DND-41 (cell line): ENCODE results near the gene DCAF10.

Experiments used
- EZH2 ChIP-seq: IDR thresholded peaks from 3 replicates; pipeline ENCODE4 v1.6.1; 2012; ENCODE audit warnings: borderline replicate concordance, low read depth, mild to moderate bottlenecking, moderate library complexity, low read length, inconsistent platforms; ENCODE audit not compliant: severe bottlenecking
- TF ChIP-seq, protein P1 (sequence below): IDR thresholded peaks from 2 replicates; pipeline ENCODE4 v1.5.1; 2012; ENCODE audit warnings: borderline replicate concordance, low read length, moderate library complexity, mild to moderate bottlenecking; ENCODE audit not compliant: poor library complexity, severe bottlenecking; ENCODE audit errors: extremely low read depth

DNA sequence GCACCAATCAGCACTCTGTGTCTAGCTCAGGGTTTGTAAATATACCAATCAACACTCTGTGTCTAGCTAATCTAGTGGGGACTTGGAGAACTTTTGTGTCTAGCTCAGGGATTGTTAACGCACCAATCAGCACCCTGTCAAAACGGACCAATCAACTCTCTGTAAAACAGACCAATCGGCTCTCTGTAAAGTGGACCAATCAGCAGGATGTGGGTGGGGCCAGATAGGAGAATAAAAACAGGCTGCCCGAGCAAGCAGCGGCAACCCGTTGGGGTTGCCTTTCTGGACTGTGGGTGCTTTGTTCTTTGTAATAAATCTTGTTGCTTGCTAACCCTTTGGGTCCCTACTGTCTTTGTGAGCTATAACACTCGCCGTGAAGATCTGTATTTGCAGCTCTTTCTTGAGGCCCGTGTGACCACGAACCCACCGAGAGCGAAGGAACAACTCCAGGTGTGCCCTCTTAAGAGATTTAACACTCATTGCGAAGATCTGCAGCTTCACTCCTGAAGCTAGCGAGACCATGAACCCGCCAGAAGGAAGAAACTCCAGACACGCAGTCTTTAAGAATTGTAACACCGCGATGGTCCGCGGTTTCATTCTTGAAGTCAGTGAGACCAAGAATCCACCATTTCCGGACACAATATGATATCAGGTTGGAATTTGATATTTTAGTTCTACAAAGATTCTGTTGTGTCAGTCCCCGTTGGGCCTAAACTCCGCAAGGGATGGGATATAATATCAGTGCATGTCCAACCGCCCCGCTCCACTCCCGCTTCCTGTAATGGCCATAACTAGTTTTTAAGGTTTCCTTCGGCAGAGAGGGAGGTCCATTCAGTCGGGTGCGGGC lies 47.7 kb upstream of the DCAF10 start:
- TF ChIP-seq, protein P1, sequence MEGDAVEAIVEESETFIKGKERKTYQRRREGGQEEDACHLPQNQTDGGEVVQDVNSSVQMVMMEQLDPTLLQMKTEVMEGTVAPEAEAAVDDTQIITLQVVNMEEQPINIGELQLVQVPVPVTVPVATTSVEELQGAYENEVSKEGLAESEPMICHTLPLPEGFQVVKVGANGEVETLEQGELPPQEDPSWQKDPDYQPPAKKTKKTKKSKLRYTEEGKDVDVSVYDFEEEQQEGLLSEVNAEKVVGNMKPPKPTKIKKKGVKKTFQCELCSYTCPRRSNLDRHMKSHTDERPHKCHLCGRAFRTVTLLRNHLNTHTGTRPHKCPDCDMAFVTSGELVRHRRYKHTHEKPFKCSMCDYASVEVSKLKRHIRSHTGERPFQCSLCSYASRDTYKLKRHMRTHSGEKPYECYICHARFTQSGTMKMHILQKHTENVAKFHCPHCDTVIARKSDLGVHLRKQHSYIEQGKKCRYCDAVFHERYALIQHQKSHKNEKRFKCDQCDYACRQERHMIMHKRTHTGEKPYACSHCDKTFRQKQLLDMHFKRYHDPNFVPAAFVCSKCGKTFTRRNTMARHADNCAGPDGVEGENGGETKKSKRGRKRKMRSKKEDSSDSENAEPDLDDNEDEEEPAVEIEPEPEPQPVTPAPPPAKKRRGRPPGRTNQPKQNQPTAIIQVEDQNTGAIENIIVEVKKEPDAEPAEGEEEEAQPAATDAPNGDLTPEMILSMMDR = no peak
- no peak for TF ChIP-seq EZH2
